Adrenal gland (tissue), 12 donors: ENCODE measurements around the gene VWF. TPM values are rescaled to one million over a fixed set of nuclear protein-coding genes. Genes with fewer than 3 reads are reported as not detected.

Experiments used
- DNase-seq, 7 donors: peaks; one replicate each; pipeline ENCODE4 v3.0.0-alpha.2; 2019 to 2020
- H3K27ac ChIP-seq, 5 donors: fragments of 200-600 bp; sonication (generic) in 4 of 5; 1 replicate in 3 of 5; 2 replicates in 2 of 5; pipeline versions ENCODE4 v1.5.1 to v1.8.0; 2016 to 2020; ENCODE audit warnings: mild to moderate bottlenecking in 1 of 5
- H3K27me3 ChIP-seq: fragments of 200-600 bp; 2 replicates; pipeline ENCODE4 v1.8.0; 2021
- H3K36me3 ChIP-seq, 2 donors: fragments of 200-600 bp; replicated peaks in 1 of 2; 1 replicate in 1 of 2; 2 replicates in 1 of 2; pipeline versions ENCODE4 v1.5.1 to v1.8.0; 2018 to 2022
- H3K4me1 ChIP-seq, 2 donors: fragments of 200-600 bp; replicated peaks in 1 of 2; 1 replicate in 1 of 2; 2 replicates in 1 of 2; pipeline versions ENCODE4 v1.5.1 to v1.8.0; 2018 to 2021
- H3K4me3 ChIP-seq, 4 donors: fragments of 200-600 bp; sonication (generic) in 3 of 4; one replicate each; pipeline ENCODE4 v1.5.1; 2016 to 2018
- H3K9me3 ChIP-seq, 3 donors: fragments of 200-600 bp; sonication (generic) in 1 of 3; replicated peaks in 1 of 3; 1 replicate in 2 of 3; 2 replicates in 1 of 3; pipeline versions ENCODE4 v1.5.1 to v1.8.0; 2016 to 2021
- POLR2A ChIP-seq, 2 donors: fragments of 450-650 bp; IDR thresholded peaks; one replicate each; pipeline ENCODE4 v1.6.1; 2017; ENCODE audit warnings: antibody characterized with exemption in 2 of 2, mild to moderate bottlenecking in 2 of 2, moderate library complexity in 1 of 2
- WGBS, 4 donors: extraction: QIAGEN DNeasy Blood & Tissue Kit in 2 of 4; methylation state at CpG; one replicate each; pipeline versions ENCODE4 v1.1.5 to v1.1.7; 2013 to 2017; 5-methylcytosine and 5-hydroxymethylcytosine counted together
- intact Hi-C, 2 donors: fragments of 100-400 bp; cut with DNase I; formaldehyde crosslinking; loops; one replicate each; pipeline versions ENCODE4 v1.14.1 to v1.15.0; 2022 to 2023
- polyA plus RNA-seq, 3 donors: library from polyadenylated mRNA; stranded (reverse); fragments of 200-250 nt in 2 of 3; fragments of 350-450 nt in 1 of 3; fragmentation: Illumina TruSeq in 1 of 3; extraction: RNeasy Lipid Tissue Mini Kit (QIAGEN cat#74804) in 1 of 3; gene quantifications; one replicate each; pipeline ENCODE4 v1.2.3, GENCODE V29; 2013 to 2014
- total RNA-seq, 9 donors: library from RNA; depleted of rRNA in 4 of 9; stranded (reverse); fragments of >200 nt in 4 of 9; fragments of 120-200 nt in 1 of 9; fragmentation: NEBNext Ultra II Directional in 1 of 9; extraction: Animal tissue kit (Norgen Biotek cat#: 25700) in 1 of 9; gene quantifications; one replicate each; pipeline versions ENCODE4 v1.1.0 to v1.2.4, GENCODE V29; 2013 to 2023
- TF ChIP-seq, protein P1 (sequence below), 6 experiments: fragments of 450-650 bp in 4 of 6; fragments of 200-600 bp in 2 of 6; sonication (generic) in 1 of 6; IDR thresholded peaks; 1 replicate in 5 of 6; 2 replicates in 1 of 6; pipeline versions ENCODE4 v1.5.1 to v1.8.0; 2016 to 2021; ENCODE audit warnings: antibody characterized with exemption in 6 of 6, mild to moderate bottlenecking in 2 of 6, moderate library complexity in 1 of 6
- donor health status: healthy with polysubstance abuse.
- donor health status: Bipolar disorder and iron deficiency.
- donor health status: DM: yes; HTN: yes; CAD: no.
- donor health status: DM: no; HTN: no; CAD: no.
- donor health status: DM: no; HTN: no; CAD: no.
- donor health status: DM: yes; HTN: yes; CAD: no.

VWF gene
- total and polyA plus RNA-seq, 12 donors, result 2.0 to 60.1 (median 36.2) TPM

DNA sequence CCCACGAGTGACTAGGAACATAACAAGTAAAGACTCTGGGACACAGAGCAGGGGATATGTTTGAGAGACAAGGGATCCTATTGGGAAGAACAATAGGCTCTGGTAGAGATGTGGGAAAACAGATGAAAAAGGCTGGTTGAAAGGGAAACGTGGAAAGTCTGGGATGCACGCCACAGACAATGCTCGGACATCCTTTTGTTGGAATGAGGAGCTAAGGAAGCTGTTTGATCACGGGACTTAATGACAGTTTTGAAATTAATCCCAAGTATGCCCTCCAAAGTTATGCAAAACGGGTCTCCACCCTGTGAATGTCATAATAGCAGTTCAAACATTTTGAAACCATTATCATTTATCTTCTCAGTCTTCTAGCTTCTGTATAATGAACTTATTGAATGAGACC is 147.8 kb downstream of the VWF start:
- no peaks in the 10 kb centered on the region for H3K9me3 ChIP-seq
- no peaks in the 10 kb centered on the region for H3K27me3 ChIP-seq
- intact Hi-C loops, result no loop called here
- no peak for DNase-seq
- TF ChIP-seq, protein P1, sequence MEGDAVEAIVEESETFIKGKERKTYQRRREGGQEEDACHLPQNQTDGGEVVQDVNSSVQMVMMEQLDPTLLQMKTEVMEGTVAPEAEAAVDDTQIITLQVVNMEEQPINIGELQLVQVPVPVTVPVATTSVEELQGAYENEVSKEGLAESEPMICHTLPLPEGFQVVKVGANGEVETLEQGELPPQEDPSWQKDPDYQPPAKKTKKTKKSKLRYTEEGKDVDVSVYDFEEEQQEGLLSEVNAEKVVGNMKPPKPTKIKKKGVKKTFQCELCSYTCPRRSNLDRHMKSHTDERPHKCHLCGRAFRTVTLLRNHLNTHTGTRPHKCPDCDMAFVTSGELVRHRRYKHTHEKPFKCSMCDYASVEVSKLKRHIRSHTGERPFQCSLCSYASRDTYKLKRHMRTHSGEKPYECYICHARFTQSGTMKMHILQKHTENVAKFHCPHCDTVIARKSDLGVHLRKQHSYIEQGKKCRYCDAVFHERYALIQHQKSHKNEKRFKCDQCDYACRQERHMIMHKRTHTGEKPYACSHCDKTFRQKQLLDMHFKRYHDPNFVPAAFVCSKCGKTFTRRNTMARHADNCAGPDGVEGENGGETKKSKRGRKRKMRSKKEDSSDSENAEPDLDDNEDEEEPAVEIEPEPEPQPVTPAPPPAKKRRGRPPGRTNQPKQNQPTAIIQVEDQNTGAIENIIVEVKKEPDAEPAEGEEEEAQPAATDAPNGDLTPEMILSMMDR (IDR thresholded peaks at IDR 0.05), result no peak
- TF ChIP-seq POLR2A (IDR thresholded peaks at IDR 0.05), result no peak
- WGBS, 4 donors, result 56 to 65% (median 60%) methylated on average over 6 of the region's 6 CpGs
- H3K4me1 ChIP-seq, result no peaks in the 10 kb centered on the region
- no peaks in the 10 kb centered on the region for H3K36me3 ChIP-seq
- H3K27ac ChIP-seq, result no peak overlapping the region
- no peak overlapping the region for H3K4me3 ChIP-seq

DNA sequence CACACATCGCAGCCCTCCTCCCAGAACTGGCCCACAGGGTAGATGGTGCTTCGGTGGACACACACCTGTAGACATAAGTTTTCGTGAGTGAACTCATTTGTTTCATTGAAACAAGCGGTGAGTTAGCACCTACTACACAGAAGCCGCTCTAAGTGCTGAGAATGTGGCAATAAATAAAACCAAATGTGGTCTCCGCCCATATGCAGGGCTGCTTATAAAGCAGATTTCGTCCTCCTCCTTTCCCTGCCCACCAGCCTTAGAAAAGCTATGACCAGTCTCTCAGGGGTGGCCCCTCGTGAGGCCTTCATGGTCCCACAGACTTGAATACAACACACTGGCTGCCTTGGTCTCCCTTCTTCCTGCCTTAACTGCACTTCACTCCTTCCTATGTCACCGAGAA is 148.3 kb downstream of the VWF start:
- Histone ChIP-seq H3K4me1 (no peaks in the 10 kb centered on the region), H3K36me3 (no peaks in the 10 kb centered on the region), H3K9me3 (no peaks in the 10 kb centered on the region), H3K27me3 (no peaks in the 10 kb centered on the region), H3K4me3 (no peak overlapping the region), H3K27ac (no peak overlapping the region)
- intact Hi-C loops, result no loop called here
- no peak for TF ChIP-seq POLR2A (IDR thresholded peaks at IDR 0.05)
- TF ChIP-seq, protein P1 (IDR thresholded peaks at IDR 0.05), result no peak
- WGBS, 4 donors, result 82 to 87% (median 84%) methylated on average over 9 of the region's 9 CpGs
- no peak for DNase-seq

- Histone ChIP-seq H3K36me3 (no peaks in the 10 kb centered on the region), H3K27me3 (peaks cover 3% of the 10 kb centered on the region), H3K27ac (no peak overlapping the region), H3K9me3 (no peaks in the 10 kb centered on the region), H3K4me3 (no peak overlapping the region), H3K4me1 (no peaks in the 10 kb centered on the region)
- TF ChIP-seq POLR2A (IDR thresholded peaks at IDR 0.05), result no peak
- TF ChIP-seq, protein P1 (IDR thresholded peaks at IDR 0.05), result no peak
- 78 to 84% (median 81%) methylated on average over 5 to 8 of the region's 8 CpGs for WGBS, 4 donors
- DNase-seq, result no peak
- intact Hi-C loops, result no loop called here
Observed at GRCh38 chr12:5973461-5974115, 150.9 kb downstream of the VWF start.

GRCh38 chr12:5972387-5972786 is 152.1 kb downstream of the VWF start:
- H3K36me3 ChIP-seq, result no peaks in the 10 kb centered on the region
- 59 to 75% (median 64%) methylated on average over 8 of the region's 8 CpGs for WGBS, 4 donors
- H3K9me3 ChIP-seq, result no peaks in the 10 kb centered on the region
- no peak for TF ChIP-seq POLR2A (IDR thresholded peaks at IDR 0.05)
- TF ChIP-seq, protein P1 (IDR thresholded peaks at IDR 0.05), result no peak
- H3K27ac ChIP-seq, result no peak overlapping the region
- intact Hi-C loops, result no loop called here
- no peaks in the 10 kb centered on the region for H3K4me1 ChIP-seq
- no peak overlapping the region for H3K4me3 ChIP-seq
- H3K27me3 ChIP-seq, result peaks cover 3% of the 10 kb centered on the region
- DNase-seq, result no peak
